HG02610 (cell line): ENCODE results near the gene ILRUN.
"Not testable (repeated sequence)": the region's sequence is repeated elsewhere in the genome, so short reads cannot be mapped to it uniquely, and the experiment has no call there.

Experiments used
- ATAC-seq: cut with Tn5 transposase; IDR thresholded peaks from one replicate; pipeline ENCODE4 v1.9.1; 2021; ENCODE audit warnings: mild to moderate bottlenecking, moderate library complexity; ENCODE audit not compliant: unreplicated experiment

The ILRUN gene

DNA sequence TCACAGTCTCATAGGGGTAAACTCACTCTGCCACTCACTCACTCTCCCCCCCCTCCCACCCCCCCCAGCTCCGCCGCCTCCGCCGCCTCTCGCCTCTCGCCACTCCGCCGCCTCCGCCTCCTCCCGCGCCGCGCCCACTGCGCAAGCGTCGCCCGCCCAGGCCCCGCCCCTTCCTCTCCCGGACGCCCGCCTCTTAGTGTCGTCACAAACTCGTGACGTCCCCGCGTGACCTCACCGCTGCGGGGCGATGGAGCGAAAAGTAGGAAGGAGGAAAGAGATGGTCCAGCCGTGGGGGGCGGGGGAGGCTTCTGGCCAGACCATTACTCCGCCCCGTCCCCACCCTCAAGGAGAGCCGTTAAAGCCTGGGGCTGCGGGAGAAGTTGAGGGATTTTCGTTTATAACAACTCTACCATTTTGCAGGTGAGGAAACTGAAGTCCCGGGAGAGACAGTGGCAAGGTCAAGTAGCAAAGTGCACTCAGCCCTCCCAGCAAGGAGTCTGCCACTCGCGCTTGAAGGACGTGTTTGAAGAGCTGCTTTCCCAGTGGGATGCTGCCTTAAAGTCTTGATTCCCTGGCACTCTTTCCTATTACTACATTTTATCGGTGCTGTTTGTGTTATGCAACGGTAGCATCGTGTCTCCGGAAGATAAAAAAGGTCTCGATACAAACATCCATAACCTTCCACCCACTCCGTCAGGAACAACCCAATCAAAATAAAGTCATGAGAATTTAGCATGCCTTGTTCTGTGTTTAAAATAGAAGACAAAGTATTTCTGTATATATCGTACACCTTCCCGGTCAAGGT lies at the start of gene ILRUN:
ILRUN (minus strand) TSS at position 29 of the 805 bp plus-strand sequence. CDS start 164 bp downstream, outside the sequence.
- ATAC-seq = peak; percentile 69

DNA sequence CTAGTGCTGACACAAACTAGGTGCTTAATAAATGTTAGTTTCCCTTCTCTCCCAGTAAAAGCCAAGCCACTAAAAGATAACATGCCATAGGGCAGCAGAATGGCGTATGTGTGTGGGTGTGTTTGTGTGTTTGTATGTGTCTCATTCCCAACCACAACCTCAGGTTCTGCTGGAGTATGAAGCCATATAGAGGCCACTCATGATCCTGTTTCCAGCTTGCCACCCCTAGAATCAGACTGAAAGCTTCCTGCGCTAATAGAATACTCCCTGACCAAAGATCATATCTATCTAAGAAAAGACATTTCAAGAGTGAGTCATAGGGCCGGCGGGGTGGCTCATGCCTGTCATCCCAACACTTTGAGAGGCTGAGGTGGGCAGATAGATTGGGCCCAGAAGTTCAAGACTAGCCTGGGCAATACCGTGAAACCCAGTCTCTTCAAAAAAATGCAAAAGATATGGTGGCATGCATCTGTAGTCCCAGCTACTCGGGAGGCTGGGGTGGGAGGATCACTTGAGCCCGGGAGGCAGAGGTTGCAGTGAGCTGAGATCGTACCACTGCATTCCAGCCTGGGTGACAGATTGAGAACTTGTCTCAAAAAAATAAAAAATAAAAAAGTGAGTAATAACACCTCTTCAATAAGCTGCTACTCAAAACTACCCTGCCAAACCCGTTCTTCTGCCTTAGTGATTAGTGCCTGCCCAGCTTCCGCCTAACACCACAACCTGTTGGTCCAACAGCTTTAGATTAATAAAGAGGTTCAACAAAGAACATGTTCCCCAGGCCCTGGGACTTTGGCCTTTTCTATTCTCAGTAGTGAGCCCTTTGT lies 48.9 kb upstream of the ILRUN start:
- ATAC-seq = no peak

DNA sequence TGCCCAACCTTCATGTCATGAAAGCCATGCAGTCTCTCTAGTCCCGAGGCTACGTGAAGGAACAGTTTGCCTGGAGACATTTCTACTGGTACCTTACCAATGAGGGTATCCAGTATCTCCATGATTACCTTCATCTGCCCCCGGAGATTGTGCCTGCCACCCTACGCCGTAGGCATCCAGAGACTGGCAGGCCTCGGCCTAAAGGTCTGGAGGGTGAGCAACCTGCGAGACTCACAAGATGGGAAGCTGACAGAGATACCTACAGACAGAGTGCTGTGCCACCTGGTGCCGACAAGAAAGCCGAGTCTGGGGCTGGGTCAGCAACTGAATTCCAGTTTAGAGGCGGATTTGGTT lies 47.7 kb upstream of the ILRUN start:
- ATAC-seq = not testable (repeated sequence)

DNA sequence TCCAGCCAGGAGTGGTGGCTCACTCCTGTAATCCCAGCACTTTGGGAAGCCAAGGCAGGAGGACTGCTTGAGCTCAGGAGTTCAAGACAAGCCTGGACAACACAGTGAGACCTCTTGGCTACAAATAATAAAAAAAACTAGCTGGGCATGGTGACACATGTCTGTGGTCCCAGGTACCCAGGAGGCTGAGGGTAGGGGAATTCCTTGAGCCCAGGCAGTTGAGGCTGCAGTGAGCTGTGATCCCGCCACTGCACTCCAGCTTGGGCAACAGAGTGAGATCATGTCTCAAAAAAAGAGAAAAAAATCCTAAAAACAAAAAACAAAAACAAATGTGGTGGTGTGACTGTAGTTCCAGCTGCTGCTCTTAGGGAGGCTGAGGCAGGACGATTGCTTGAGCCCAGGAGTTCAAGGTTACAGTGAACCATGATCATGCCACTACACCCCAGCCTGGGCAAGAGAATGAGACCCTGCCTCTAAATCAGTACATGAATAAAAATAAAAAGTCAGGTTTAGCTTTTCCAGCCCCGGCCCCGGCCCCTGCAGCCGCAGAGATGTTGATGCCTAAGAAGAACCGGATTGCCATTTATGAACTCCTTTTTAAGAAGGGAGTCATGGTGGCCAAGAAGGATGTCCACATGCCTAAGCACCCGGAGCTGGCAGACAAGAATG lies 47.2 kb upstream of the ILRUN start:
- ATAC-seq = no peak

DNA sequence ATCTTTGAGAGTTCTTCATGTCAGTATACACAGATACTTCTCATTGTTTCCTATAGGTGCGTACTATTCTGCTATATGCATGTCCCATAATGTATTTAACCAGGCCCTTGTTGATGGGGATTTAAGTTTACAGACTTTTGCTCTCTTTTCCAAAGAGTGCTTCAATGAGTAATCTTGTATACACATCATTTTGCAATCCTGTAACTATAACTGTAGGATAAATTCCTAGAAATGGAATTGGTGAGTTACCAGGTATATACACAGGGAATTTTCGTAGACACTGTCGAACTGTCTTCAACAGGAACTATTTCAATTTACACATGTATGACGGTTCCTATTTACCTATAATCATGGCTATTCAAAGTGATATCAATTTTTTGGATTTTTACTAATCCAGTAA lies 45.5 kb upstream of the ILRUN start:
- ATAC-seq = no peak

DNA sequence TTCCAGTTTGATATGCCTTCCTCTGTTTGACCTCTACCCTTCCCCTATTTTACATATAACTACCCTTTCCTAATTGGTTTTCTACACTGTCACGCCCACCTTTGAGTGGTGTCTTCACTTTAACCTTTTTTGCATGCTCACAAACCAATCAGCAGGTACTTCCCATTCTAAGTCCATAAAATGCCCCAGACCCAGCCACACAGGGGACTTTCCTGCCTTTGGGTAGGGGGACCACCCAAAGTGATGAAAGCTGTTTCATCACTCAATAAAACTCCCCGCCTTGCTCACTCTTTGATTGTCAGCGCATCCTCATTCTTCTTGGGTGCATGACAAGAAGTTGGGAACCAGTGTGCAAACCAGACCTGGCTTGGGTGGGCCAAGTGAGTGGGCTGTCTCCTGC lies 40.3 kb upstream of the ILRUN start:
- no peak for ATAC-seq

DNA sequence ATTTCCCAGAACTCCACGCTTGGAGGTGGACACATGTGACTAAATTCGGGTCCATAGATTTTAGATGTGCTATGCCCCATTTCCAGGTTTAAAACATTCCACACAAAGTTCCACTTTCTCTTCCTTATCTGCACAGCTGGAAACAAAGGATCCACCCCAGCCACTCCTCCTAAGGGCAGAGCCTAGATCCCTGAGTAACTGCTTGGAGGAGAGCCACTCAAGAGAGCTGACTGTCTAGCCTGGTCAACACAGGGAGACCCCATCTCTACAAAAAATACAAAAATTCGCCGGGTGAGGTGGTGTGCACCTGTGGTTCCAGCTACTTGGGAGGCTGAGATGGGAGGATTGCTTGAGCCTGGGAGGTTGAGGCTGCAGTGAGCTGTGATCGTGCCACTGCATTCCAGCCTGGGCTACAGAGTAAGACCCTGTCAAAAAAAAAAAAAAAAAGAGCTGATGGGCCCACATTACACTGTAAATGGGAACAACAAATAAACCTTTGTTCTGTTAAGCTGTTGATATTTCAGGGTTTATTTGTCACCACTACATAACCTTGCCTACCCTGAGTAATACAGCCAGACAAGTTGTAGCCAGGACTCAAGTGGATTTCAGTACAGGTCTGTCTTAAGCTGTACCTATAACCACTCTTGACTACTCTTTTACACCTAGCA lies 35.0 kb upstream of the ILRUN start:
- no peak for ATAC-seq

DNA sequence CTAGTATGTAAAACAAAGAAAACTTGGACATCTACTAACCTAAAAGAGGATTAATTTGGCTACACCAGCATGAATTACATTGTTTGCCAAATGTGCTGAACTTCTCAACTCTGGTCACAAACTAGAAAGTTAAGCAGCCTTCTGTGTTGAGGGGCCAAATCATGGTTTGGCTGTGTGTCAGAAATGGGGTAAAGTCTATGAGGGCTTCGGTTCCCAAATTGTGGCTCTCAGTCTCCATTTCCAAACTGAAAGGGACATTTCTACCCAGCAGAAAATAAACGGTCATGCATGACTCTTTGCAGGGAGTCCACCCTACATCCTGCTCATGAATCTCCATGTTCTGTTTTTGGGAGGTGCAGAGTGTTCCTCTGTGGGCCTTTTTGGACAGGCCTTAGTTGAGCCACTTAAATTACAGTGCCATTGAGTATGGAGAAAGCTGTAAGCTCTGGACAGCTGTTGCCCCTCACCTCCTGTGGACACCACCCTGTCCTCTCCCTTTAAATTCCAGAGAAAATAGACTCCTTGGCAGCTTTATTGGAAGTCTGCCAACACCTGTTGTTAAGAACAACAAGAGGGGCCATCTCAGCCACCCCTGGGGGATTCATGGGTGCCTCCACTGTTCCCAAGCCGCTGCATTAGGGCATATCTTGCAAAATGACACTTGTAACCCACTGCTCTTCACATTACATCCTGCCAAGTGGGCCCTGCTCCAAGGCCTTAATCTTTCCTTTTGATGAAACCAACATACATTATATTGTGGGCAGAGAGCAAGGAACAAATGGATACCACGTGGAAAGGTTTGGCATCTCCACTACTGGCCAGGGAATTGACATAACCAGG lies 33.3 kb upstream of the ILRUN start:
- no peak for ATAC-seq

DNA sequence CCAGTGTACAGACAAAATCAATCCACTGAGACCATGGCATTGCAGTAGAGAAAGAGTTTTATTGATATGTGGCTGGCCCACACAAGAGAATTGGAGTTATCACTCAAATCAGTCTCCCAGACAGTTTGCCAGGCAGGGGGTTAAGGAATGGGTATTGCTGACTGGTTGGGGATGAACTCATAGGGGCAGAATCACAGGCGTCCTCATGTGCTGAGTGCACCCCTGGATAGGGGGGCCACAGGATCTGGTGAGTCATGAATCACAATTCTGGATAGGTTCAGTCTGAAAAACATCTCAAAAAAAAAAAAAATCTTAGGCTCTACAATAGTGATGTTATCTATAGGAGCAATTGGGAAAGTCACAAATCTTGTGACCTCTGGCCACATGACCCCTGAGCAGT lies 29.5 kb upstream of the ILRUN start:
- ATAC-seq = no peak

DNA sequence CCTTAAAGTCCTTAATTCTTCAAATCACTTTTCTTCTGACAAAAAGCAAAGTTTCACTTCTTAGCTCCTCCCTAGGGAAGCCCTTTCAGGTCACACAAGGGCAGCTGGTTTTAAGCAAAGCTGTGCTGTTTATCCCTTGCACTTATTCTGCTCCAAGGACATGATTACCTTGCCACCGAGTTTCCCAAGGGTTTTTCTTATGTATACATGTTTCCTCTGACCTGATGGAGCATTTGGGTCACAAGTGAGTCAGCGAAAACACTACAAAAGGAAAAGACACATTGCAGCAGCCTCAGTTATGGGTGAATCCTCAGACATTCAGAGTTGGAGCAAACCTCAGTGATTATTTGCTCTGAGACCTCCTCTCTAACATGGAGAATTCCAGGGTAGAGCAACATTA lies 26.6 kb upstream of the ILRUN start:
- ATAC-seq = no peak

DNA sequence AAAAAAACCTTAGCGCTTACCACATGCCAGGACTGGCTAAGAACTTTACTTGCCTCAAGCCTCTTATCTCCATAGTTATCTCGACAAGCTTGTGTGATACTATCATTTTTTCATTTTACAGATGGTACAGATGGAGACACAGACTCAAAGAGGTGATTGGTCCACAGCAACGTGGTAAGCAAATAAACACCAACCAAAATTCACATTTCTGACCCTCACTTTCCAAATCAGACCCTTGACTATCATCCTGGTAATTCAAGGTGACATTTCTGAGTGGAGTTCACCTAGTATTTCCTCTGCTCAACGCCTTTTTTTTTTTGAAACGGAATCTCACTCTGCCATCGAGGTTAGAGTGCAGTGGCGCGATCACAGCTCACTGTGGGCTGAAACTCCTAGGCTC lies 25.9 kb upstream of the ILRUN start:
- ATAC-seq = no peak

DNA sequence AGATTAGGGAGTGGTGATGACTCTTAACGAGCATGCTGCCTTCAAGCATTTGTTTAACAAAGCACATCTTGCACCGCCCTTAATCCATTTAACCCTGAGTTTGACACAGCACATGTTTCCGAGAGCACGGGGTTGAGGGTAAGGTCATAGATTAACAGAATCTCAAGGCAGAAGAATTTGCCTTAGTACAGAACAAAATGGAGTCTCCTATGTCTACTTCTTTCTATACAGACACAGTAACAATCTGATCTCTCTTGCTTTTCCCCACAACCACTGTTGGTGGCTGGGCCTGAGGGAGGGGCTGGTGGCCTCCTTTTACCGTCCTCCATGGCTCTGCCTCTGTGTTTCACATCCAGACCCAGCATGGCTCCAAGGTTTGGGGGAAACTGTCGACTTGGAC lies 23.6 kb upstream of the ILRUN start:
- ATAC-seq = not testable (repeated sequence)

DNA sequence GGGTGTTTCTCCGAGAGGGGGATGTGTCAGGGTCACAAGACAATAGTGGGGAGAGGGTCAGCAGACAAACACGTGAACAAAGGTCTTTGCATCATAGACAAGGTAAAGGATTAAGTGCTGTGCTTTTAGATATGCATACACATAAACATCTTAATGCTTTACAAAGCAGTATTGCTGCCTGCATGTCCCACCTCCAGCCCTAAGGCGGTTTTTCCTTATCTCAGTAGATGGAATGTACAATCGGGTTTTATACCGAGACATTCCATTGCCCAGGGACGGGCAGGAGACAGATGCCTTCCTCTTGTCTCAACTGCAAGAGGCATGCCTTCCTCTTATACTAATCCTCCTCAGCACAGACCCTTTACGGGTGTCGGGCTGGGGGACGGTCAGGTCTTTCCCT lies 23.1 kb upstream of the ILRUN start:
- ATAC-seq = not testable (repeated sequence)

DNA sequence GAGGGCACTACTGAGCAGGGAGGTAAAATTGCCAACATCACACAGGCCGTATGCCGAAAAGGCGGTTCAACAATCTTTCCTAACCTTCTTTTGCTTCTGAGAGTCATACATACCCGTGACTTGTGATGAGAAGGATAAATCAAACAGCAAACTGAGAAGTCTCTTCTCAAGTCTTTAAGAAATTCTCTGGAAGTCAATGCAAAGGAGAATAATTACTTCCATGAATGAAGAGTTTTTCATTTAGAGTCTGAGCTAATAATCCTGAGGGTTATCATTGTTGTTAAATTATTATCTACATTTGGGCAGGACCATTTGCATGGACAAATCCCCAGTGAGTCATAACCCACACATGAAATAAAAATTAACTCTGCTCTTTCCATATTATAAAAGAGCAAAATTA lies 22.4 kb upstream of the ILRUN start:
- ATAC-seq = no peak

DNA sequence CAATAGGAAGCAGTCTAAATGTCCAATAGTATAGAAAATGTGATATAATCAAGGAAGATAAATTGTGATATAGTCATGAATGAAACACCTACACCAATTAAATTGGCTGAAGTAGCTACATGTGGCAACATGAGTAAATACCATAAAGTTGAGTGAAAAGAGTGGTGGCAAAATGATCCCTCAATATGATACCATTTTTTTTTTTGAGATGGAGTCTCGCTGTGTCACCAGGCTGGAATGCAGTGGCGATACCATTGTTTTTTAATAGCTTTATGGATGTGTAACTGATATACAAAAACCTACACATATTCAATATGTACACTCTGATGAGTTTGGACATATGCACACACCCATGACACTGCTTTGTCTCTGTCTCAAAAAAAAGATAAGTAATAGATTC lies 20.9 kb upstream of the ILRUN start:
- no peak for ATAC-seq

DNA sequence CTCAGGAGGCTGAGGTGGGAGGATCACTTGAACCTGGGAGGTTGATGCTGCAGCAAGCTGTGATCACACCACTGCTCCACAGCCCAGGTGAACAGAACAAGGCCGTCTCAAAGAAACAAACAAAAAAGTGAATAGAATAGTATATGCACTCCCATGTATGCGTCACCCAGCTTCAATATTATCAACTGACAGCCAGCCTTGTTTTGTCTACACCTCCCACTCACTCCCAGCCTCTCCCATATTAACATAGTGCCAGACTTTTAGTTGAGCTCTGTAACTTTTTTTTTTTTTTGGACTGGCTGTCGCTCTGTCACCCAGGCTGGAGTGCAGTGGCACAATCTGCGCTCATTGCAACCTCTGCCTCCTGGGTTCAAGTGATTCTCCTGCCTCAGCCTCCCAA lies 18.1 kb upstream of the ILRUN start:
- no peak for ATAC-seq

DNA sequence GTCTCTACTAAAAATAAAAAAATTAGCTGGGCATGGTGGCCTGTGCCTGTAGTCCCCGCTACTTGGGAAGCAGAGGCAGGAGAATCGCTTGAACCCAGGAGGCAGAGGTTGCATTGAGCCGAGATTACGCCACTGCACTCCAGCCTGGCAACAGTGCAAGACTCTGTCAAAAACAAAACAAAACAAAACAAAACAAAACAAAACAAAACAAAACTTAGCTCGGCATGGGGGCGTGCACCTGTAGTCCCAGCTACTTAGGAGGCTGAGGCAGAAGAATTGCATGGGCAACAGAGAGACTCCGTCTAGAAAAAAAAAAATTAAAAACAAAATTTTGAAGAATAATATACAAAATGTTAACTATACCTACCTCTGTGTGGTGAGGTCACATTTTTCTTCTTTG lies 16.3 kb upstream of the ILRUN start:
- ATAC-seq = not testable (repeated sequence)

DNA sequence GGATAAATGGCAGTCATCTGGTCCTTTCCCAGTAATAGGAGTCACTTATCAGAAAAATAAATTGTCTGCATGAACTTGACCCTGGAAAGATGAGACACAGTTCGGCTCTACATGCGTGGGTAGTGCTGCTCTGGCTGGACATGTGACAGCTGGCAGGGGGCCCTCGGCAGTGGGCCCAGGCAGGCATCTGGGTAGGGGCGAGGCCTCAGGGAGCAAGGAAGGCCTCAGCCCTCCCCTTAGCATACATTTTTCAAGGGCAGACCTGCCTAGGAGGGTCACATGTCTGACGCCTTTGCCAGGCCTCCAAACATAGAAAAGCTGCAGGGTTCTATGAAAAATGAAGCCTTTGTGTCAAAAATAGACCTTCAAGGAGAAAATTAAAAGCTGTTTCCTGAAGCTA lies 12.8 kb upstream of the ILRUN start:
- ATAC-seq = no peak

DNA sequence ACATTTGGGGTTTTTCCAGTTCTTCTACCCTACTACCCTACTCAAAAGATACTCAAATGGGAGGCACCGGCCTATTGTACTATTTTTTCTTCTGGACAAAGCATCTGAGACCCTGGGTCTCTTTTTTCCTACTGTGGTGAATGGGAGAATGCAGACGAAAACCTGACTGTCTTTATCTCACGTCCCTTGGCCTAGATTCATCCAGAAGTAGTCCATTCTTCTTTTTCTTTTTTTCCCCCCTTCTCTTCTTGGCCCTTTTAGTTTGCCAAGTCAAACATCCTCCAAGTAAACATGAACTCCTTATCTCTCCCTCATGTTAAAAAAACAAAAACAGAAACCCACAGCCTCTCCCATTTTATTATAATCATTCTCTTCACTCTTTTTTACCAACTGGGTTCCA lies 8.7 kb upstream of the ILRUN start:
- ATAC-seq = no peak

DNA sequence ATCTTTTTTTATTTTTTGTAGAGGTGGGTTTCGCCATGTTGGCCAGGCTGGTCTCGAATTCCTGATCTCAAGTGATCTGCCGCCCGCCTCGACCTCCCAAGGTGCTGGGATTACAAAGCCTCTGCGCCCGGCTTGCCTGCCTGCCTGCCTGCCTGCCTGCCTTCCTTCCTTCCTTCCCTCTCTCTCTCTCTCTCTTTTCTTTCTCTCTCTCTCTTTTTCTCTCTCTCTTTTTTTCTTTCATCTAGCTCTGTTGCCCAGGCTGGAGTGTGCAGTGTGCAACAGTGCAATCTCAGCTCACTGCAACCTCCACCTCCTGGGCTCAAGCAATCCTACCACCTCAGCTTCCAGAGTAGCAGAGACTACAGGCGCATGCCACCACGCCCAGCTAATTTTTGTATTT lies 4.6 kb upstream of the ILRUN start:
- no peak for ATAC-seq
